Endothelial cell of umbilical vein (primary cell): Measurements from ENCODE around the gene RPS6KA3. TPM values are rescaled to one million over a fixed set of nuclear protein-coding genes. Genes with fewer than 3 reads are reported as not detected.

Experiments used
- BruUV-seq: library from RNA; stranded (reverse); fragments of 400-500 nt; replicated peaks from 2 replicates; lab custom pipeline; 2021; lab: Mats Ljungman, UMichigan
- CTCF ChIA-PET: fragments of 300-600, 350-600 bp; sonication (Branson Sonifier 250); formaldehyde crosslinking; loops from one replicate; lab custom pipeline; 2021; ENCODE audit warnings: antibody characterized with exemption, inconsistent platforms; lab: Charles Lee
- POLR2A ChIA-PET: fragments of 300-600, 350-600 bp; sonication (Branson Sonifier 250); formaldehyde crosslinking; loops from one replicate; lab custom pipeline; 2021; ENCODE audit warnings: antibody characterized with exemption, inconsistent platforms; lab: Charles Lee
- DNase-seq: peaks from one replicate; pipeline ENCODE4 v3.0.0-alpha.2; 2011; ENCODE audit warnings: low read depth, low spot score
- FAIRE-seq: peaks from 2 replicates; lab custom pipeline; 2011; peaks lifted over from hg19 to GRCh38; lab: Jason Lieb, UNC
- H2AFZ ChIP-seq: 2 replicates; pipeline ENCODE4 v1.6.0; 2012; ENCODE audit warnings: low read depth, low read length, control low read depth, inconsistent platforms
- H3K27ac ChIP-seq: 2 replicates; pipeline ENCODE4 v1.5.1; 2011; ENCODE audit warnings: low read depth, mild to moderate bottlenecking, control low read depth, low read length, moderate library complexity; ENCODE audit not compliant: insufficient read depth
- H3K27me3 ChIP-seq, 2 experiments: 2 replicates each; pipeline versions ENCODE4 v1.6.0 to v1.6.1; 2011; ENCODE audit warnings: low read length in 2 of 2, mixed read lengths in 1 of 2; ENCODE audit not compliant: control insufficient read depth in 2 of 2, insufficient read depth in 2 of 2
- H3K36me3 ChIP-seq, 2 experiments: 2 replicates in 1 of 2; 3 replicates in 1 of 2; pipeline ENCODE4 v1.5.1; 2011; ENCODE audit warnings: low read length in 2 of 2, mild to moderate bottlenecking in 1 of 2, moderate library complexity in 1 of 2; ENCODE audit not compliant: control insufficient read depth in 2 of 2, insufficient read depth in 2 of 2; ENCODE audit errors: extremely low read depth in 1 of 2
- H3K4me1 ChIP-seq: 3 replicates; pipeline ENCODE4 v1.5.1; 2011; ENCODE audit warnings: mild to moderate bottlenecking, low read length; ENCODE audit not compliant: control insufficient read depth, insufficient read depth; ENCODE audit errors: extremely low read depth
- H3K4me2 ChIP-seq: 2 replicates; pipeline ENCODE4 v1.6.1; 2011; ENCODE audit warnings: low read length, control low read depth, mixed read lengths; ENCODE audit not compliant: insufficient read depth
- H3K4me3 ChIP-seq, 3 experiments: fragments of 200-600 bp in 1 of 3; sonication (generic), shearing (Covaris generic) in 1 of 3; replicated peaks in 1 of 3; 2 replicates each; pipeline ENCODE4 v1.5.1; 2011 to 2016; ENCODE audit warnings: control low read depth in 3 of 3, low read length in 3 of 3, mild to moderate bottlenecking in 2 of 3, inconsistent platforms in 1 of 3, low read depth in 1 of 3, moderate library complexity in 1 of 3; ENCODE audit not compliant: insufficient read depth in 1 of 3
- H3K79me2 ChIP-seq: 2 replicates; pipeline ENCODE4 v1.6.0; 2012; ENCODE audit warnings: low read length, inconsistent platforms; ENCODE audit not compliant: control insufficient read depth, insufficient read depth
- H3K9ac ChIP-seq: replicated peaks from 2 replicates; pipeline ENCODE3; 2011; ENCODE audit warnings: low read length, control low read depth; ENCODE audit not compliant: insufficient read depth; ENCODE audit errors: extremely low read depth
- H3K9me1 ChIP-seq: replicated peaks from 3 replicates; pipeline ENCODE4 v1.6.0; 2011; ENCODE audit warnings: mild to moderate bottlenecking, low read length; ENCODE audit not compliant: control insufficient read depth, insufficient read depth; ENCODE audit errors: extremely low read depth
- H3K9me3 ChIP-seq: replicated peaks from 2 replicates; pipeline ENCODE4 v1.5.1; 2012; ENCODE audit warnings: low read length, inconsistent platforms; ENCODE audit not compliant: control insufficient read depth, insufficient read depth
- H4K20me1 ChIP-seq: replicated peaks from 2 replicates; pipeline ENCODE3; 2011; ENCODE audit warnings: mild to moderate bottlenecking, low read length; ENCODE audit not compliant: control insufficient read depth, insufficient read depth; ENCODE audit errors: extremely low read depth
- CTCF ChIP-seq, 2 donors: IDR thresholded peaks; 1 replicate in 1 of 2; 2 replicates in 1 of 2; pipeline ENCODE4 v1.5.1; 2011; ENCODE audit warnings: low read length in 2 of 2, mild to moderate bottlenecking in 2 of 2, moderate library complexity in 2 of 2, control low read depth in 1 of 2, inconsistent platforms in 1 of 2, low read depth in 1 of 2; ENCODE audit not compliant: insufficient read depth in 1 of 2; ENCODE audit errors: extremely low read depth in 1 of 2
- EZH2 ChIP-seq: IDR thresholded peaks from 2 replicates; pipeline ENCODE4 v1.6.1; 2012; ENCODE audit warnings: borderline replicate concordance, low read depth, mild to moderate bottlenecking, moderate library complexity, low read length, inconsistent platforms; ENCODE audit not compliant: severe bottlenecking
- FOS ChIP-seq: IDR thresholded peaks from 2 replicates; pipeline ENCODE4 v1.6.1; 2011; ENCODE audit warnings: mild to moderate bottlenecking, low read length, moderate library complexity, borderline replicate concordance; ENCODE audit not compliant: insufficient read depth
- GATA2 ChIP-seq: IDR thresholded peaks from 2 replicates; pipeline ENCODE4 v1.7.0; 2011; ENCODE audit warnings: low read depth, mild to moderate bottlenecking, moderate library complexity, mixed read lengths, low read length; ENCODE audit not compliant: insufficient read length, insufficient read depth
- JUN ChIP-seq: IDR thresholded peaks from 2 replicates; pipeline ENCODE4 v1.6.1; 2011; ENCODE audit warnings: borderline replicate concordance, low read depth; ENCODE audit not compliant: insufficient read length, insufficient read depth
- MAX ChIP-seq: IDR thresholded peaks from 2 replicates; pipeline ENCODE4 v1.6.1; 2011; ENCODE audit not compliant: insufficient read depth, insufficient read length
- MYC ChIP-seq: IDR thresholded peaks from one replicate; pipeline ENCODE4 v1.6.1; 2011; ENCODE audit warnings: mild to moderate bottlenecking, low read depth, low read length
- POLR2A ChIP-seq: IDR thresholded peaks from 2 replicates; pipeline ENCODE4 v1.6.1; 2012; ENCODE audit warnings: low read depth, mild to moderate bottlenecking, control low read depth, low read length
- POLR2AphosphoS5 ChIP-seq: IDR thresholded peaks from 2 replicates; pipeline ENCODE4 v1.6.1; 2012; ENCODE audit warnings: low read depth, mild to moderate bottlenecking, control low read depth, low read length, moderate library complexity; ENCODE audit not compliant: insufficient read depth
- dilution Hi-C: fragments of 300-500 bp; cut with MboI; formaldehyde crosslinking; loops from one replicate; pipeline ENCODE4 v1.15.0; 2019; ENCODE audit warnings: low sequenced_read_pairs; ENCODE audit not compliant: extremely low pct_ligation_motif_present
- intact Hi-C: fragments of 100-400 bp; cut with micrococcal nuclease; formaldehyde crosslinking; loops from one replicate; pipeline ENCODE4 v1.10.0; 2022
- polyA plus RNA-seq, 4 experiments: library from polyadenylated mRNA; depleted of rRNA in 3 of 4; stranded (reverse) in 3 of 4; unstranded in 1 of 4; fragments of >200 nt; gene quantifications; 2 replicates each; pipeline versions ENCODE4 v1.2.1 to v1.2.3, GENCODE V29; 2011 to 2012; ENCODE audit warnings: missing spikeins in 1 of 4
- total RNA-seq: library from RNA; stranded (reverse); gene quantifications from 2 replicates; pipeline ENCODE4 v1.2.3, GENCODE V29; 2021

RPS6KA3 gene
- total and polyA plus RNA-seq, 2 donors (not counting 3 experiments of a cell fraction or from before 2014, with no cell fraction given), result 24.4 to 61.6 TPM

GRCh38 chrX:20149326-20149725 lies 117.4 kb downstream of the RPS6KA3 start:
- no peaks in the 10 kb centered on the region for H3K79me2 ChIP-seq
- no peak overlapping the region for H3K4me3 ChIP-seq
- no TSS peak for BruUV-seq
- TF ChIP-seq GATA2, result no peak
- no peak for TF ChIP-seq POLR2A
- no peak for TF ChIP-seq MYC
- no peak for TF ChIP-seq CTCF (IDR thresholded peaks at IDR 0.05; ENCODE audit: extremely low read depth in 1 of 2, insufficient read depth in 1 of 2, low read depth in 1 of 2, low read length in 2 of 2)
- TF ChIP-seq EZH2, result no peak
- TF ChIP-seq FOS, result no peak
- no peak for TF ChIP-seq MAX
- no peak for TF ChIP-seq JUN
- no peak for TF ChIP-seq POLR2AphosphoS5
- FAIRE-seq (peak; percentile 64), DNase-seq (no peak)
- POLR2A ChIA-PET, result no interaction called here
- H3K4me1 ChIP-seq, result peaks cover 7% of the 10 kb centered on the region
- H3K27me3 ChIP-seq, result no peaks in the 10 kb centered on the region
- no peaks in the 10 kb centered on the region for H3K9me3 ChIP-seq
- no peak overlapping the region for H3K4me2 ChIP-seq
- CTCF ChIA-PET, result no interaction called here
- no peak overlapping the region for H2AFZ ChIP-seq
- dilution Hi-C loops, result no loop called here
- H3K9me1 ChIP-seq, result no peaks in the 10 kb centered on the region
- no peak overlapping the region for H3K9ac ChIP-seq
- no peak overlapping the region for H3K27ac ChIP-seq
- H3K36me3 ChIP-seq, result peaks cover 0 to 3% of the 10 kb centered on the region in 2 experiments
- intact Hi-C loops, result no loop called here
- H4K20me1 ChIP-seq, result no peaks in the 10 kb centered on the region
